Measurements from ENCODE around the gene ATP2A3.
"Not testable (repeated sequence)": the region's sequence is repeated elsewhere in the genome, so short reads cannot be mapped to it uniquely, and the experiment has no call there.

ATP2A3 gene

GRCh38 chr17:3956327-3956957, 7.8 kb downstream of the ATP2A3 start:
- ATAC-seq (no peak), DNase-seq (ENCODE audit: low spot score in 2 of 2) (no peak)
- Mint-ChIP-seq H3K36me3 (peaks cover 58% of the 10 kb centered on the region), H3K4me3 (no peak overlapping the region), H3K4me1 (peaks cover 63% of the 10 kb centered on the region), H3K27ac (peak overlapping the region; percentile 91), H3K9me3 (no peaks in the 10 kb centered on the region)

GRCh38 chr17:3955673-3955988, 8.6 kb downstream of the ATP2A3 start:
- H3K4me1 Mint-ChIP-seq, result peaks cover 54% of the 10 kb centered on the region
- peaks cover 61% of the 10 kb centered on the region for H3K36me3 Mint-ChIP-seq
- DNase-seq (ENCODE audit: low spot score in 2 of 2) (no peak), ATAC-seq (no peak)
- peak overlapping the region; percentile 91 for H3K27ac Mint-ChIP-seq
- H3K4me3 Mint-ChIP-seq, result no peak overlapping the region
- H3K9me3 Mint-ChIP-seq, result no peaks in the 10 kb centered on the region

DNA sequence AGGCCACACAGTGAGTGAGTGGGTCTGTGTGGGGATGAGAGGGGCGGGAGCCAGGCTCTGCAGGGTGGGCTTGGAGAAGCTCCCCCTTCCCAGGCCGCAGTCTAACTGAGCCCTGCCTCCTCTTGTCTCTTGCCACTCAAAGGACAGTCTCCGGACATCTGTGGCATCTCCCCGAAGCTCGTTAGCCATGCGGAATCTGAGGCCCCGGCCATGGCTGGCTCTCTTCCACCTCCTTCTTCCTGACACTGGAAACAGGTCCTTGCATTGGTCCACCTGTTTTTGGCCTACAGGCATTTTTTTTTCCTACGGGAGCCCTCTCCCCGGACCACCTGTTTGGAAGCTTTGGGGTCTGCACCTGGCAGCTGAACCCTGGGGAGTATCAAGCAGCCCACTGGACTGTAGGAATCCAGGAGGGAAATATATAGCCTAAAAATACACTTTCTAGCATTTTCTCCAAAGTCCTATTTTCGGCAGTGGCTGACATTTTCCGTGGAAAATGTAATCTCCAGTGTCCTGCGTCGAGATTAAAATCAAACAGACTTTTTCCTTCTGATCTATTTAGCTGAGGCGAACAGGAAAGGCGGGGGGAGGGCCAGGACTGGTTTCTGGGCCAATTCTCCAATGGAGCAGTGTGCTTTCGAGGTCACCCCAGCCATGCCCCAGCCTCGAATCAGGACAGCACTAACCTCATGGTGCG, 9.1 kb downstream of the ATP2A3 start:
- H3K4me3 Mint-ChIP-seq, result no peak overlapping the region
- H3K4me1 Mint-ChIP-seq, result peaks cover 49% of the 10 kb centered on the region
- peaks cover 61% of the 10 kb centered on the region for H3K36me3 Mint-ChIP-seq
- DNase-seq (ENCODE audit: low spot score in 2 of 2) (no peak), ATAC-seq (no peak)
- no peaks in the 10 kb centered on the region for H3K9me3 Mint-ChIP-seq
- peak overlapping the region; percentile 17 for H3K27ac Mint-ChIP-seq

DNA sequence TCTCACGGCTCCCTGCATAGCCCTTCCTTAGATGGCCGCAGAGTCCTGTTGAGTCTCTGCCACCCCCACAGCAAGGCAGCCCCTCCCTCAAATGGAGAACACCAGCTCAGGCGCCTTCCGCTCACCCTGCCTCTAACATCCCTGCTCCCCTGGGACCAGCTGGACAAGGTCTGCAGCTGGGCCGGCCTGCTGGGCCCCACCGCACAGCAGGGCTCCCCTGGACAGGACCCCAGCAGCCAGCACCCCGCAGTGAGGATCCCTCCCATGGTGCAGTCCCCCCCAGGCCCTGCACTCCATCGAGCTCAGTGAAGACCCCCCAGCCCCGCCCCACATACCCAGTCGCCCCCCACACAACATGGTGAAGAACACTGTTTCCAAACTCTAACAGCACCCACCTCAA, 10.2 kb downstream of the ATP2A3 start:
- ATAC-seq, result no peak
- H3K9me3 Mint-ChIP-seq, result no peaks in the 10 kb centered on the region
- H3K4me3 Mint-ChIP-seq, result no peak overlapping the region
- peaks cover 70% of the 10 kb centered on the region for H3K36me3 Mint-ChIP-seq
- no peak for DNase-seq (ENCODE audit: low spot score in 2 of 2)
- H3K4me1 Mint-ChIP-seq, result peaks cover 39% of the 10 kb centered on the region
- peak overlapping the region; percentile 17 for H3K27ac Mint-ChIP-seq

DNA sequence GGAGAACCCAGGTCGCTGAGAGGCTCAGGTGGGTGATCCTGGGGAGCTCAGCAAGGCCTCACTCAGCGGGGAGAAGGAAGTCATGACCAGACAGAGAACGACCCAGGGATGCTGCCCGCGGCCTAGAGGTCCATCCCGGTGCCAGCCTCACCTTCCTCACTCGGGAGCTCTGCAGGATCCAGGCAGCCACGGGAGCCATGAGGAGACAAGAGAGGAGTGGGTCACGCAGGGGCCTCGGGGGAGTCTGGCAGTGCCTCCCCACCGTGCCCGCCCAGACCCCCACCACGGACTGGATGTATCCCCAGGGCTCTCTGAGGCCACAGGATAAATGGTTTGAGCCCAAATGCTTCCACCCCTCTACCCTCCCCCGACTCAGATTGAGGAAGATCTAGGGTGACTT, 10.7 kb downstream of the ATP2A3 start:
- no peaks in the 10 kb centered on the region for H3K9me3 Mint-ChIP-seq
- no peak overlapping the region for H3K4me3 Mint-ChIP-seq
- peaks cover 75% of the 10 kb centered on the region for H3K36me3 Mint-ChIP-seq
- H3K27ac Mint-ChIP-seq, result peak overlapping the region; percentile 17
- peaks cover 36% of the 10 kb centered on the region for H3K4me1 Mint-ChIP-seq
- ATAC-seq (peak; percentile 5), DNase-seq (ENCODE audit: low spot score in 2 of 2) (no peak)

DNA sequence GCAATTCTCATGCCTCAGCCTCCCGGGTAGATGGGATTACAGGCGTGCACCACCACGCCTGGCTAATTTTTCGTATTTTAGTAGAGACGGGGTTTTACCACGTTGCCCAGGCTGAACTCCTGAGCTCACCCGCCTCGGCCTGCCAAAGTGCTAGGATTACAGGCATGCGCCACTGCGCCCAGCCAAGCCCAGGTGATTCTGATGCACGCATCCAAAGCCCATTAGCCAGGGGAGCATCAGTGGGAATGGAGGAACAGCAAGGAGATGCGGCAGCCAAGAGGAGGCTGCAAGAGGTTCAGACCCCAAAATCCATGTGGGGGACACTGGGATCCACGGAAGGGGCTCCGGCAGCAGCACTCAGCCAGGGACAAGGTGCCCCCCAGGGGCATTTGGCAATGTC, 12.1 kb downstream of the ATP2A3 start:
- H3K9me3 Mint-ChIP-seq, result no peaks in the 10 kb centered on the region
- H3K4me3 Mint-ChIP-seq, result no peak overlapping the region
- peaks cover 79% of the 10 kb centered on the region for H3K36me3 Mint-ChIP-seq
- peak overlapping the region; percentile 76 for H3K27ac Mint-ChIP-seq
- no peak for ATAC-seq
- DNase-seq (ENCODE audit: low spot score in 2 of 2), result no peak
- peaks cover 23% of the 10 kb centered on the region for H3K4me1 Mint-ChIP-seq

GRCh38 chr17:3951420-3951819, 12.8 kb downstream of the ATP2A3 start:
- Mint-ChIP-seq H3K36me3 (peaks cover 75% of the 10 kb centered on the region), H3K4me3 (no peak overlapping the region), H3K4me1 (peaks cover 15% of the 10 kb centered on the region), H3K9me3 (no peaks in the 10 kb centered on the region), H3K27ac (no peak overlapping the region)
- ATAC-seq (no peak), DNase-seq (ENCODE audit: low spot score in 2 of 2) (no peak)

- H3K9me3 Mint-ChIP-seq, result no peaks in the 10 kb centered on the region
- no peak overlapping the region for H3K27ac Mint-ChIP-seq
- peaks cover 11% of the 10 kb centered on the region for H3K4me1 Mint-ChIP-seq
- DNase-seq (ENCODE audit: low spot score in 2 of 2) (no peak), ATAC-seq (no peak)
- peaks cover 75% of the 10 kb centered on the region for H3K36me3 Mint-ChIP-seq
- no peak overlapping the region for H3K4me3 Mint-ChIP-seq
Measured at GRCh38 chr17:3951003-3951402, 13.2 kb downstream of the ATP2A3 start.

GRCh38 chr17:3950584-3950983, 13.7 kb downstream of the ATP2A3 start:
- H3K4me1 Mint-ChIP-seq, result peaks cover 13% of the 10 kb centered on the region

GRCh38 chr17:3949418-3949817, 14.8 kb downstream of the ATP2A3 start:
- no peak overlapping the region for H3K4me3 Mint-ChIP-seq
- peaks cover 15% of the 10 kb centered on the region for H3K4me1 Mint-ChIP-seq
- ATAC-seq, result no peak
- H3K9me3 Mint-ChIP-seq, result no peaks in the 10 kb centered on the region
- no peak overlapping the region for H3K27ac Mint-ChIP-seq
- no peak for DNase-seq (ENCODE audit: low spot score in 2 of 2)
- peaks cover 75% of the 10 kb centered on the region for H3K36me3 Mint-ChIP-seq

More at GRCh38 chr17:3950584-3950983, 13.7 kb downstream of the ATP2A3 start:
- Mint-ChIP-seq H3K9me3 (no peaks in the 10 kb centered on the region), H3K4me3 (no peak overlapping the region), H3K27ac (peak overlapping the region; percentile 26), H3K36me3 (peaks cover 75% of the 10 kb centered on the region)
- DNase-seq (ENCODE audit: low spot score in 2 of 2) (no peak), ATAC-seq (no peak)

- H3K9me3 Mint-ChIP-seq; DNase-seq (ENCODE audit: low spot score in 2 of 2); H3K4me3 Mint-ChIP-seq; ATAC-seq; H3K27ac Mint-ChIP-seq: not testable (repeated sequence)
- H3K4me1 Mint-ChIP-seq, result peaks cover 23% of the 10 kb centered on the region
- H3K36me3 Mint-ChIP-seq, result peaks cover 81% of the 10 kb centered on the region
Measured at GRCh38 chr17:3948551-3948950, 15.7 kb downstream of the ATP2A3 start.

DNA sequence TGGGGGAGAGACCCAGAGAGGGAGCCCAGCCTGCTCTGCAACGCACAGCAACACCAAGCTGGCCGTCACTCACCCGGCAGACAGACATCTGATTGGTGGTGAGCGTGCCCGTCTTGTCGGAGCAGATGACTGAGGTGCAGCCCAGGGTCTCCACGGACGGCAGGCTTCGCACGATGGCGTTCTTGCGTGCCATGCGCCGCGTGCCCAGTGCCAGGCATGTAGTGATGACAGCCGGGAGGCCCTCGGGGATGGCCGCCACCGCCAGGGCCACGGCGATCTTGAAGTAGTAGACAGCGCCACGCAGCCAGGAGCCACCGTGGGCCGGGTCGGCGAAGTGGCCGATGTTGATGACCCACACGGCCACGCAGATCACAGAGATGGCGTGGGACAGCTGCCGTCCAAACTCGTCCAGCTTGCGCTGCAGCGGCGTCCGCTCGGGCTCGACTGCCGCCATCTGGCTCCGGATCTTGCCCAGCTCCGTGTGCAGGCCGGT, 16.9 kb downstream of the ATP2A3 start:
- no peak overlapping the region for H3K27ac Mint-ChIP-seq
- H3K4me3 Mint-ChIP-seq, result no peak overlapping the region
- H3K4me1 Mint-ChIP-seq, result peaks cover 14% of the 10 kb centered on the region
- H3K36me3 Mint-ChIP-seq, result peaks cover 86% of the 10 kb centered on the region
- no peak for ATAC-seq
- no peak for DNase-seq (ENCODE audit: low spot score in 2 of 2)
- H3K9me3 Mint-ChIP-seq, result no peaks in the 10 kb centered on the region

- Mint-ChIP-seq H3K36me3 (peaks cover 86% of the 10 kb centered on the region), H3K9me3 (no peaks in the 10 kb centered on the region), H3K4me1 (peaks cover 14% of the 10 kb centered on the region), H3K4me3 (no peak overlapping the region), H3K27ac (no peak overlapping the region)
- DNase-seq (ENCODE audit: low spot score in 2 of 2), result no peak
- ATAC-seq, result no peak
Measured at GRCh38 chr17:3946711-3947235, 17.5 kb downstream of the ATP2A3 start.

GRCh38 chr17:3944485-3945388, 19.5 kb downstream of the ATP2A3 start:
- peak; percentile 67 to 80 for DNase-seq (ENCODE audit: low spot score in 2 of 2)
- Mint-ChIP-seq H3K4me1 (peaks cover 14% of the 10 kb centered on the region), H3K36me3 (peaks cover 86% of the 10 kb centered on the region), H3K27ac (peak overlapping the region; percentile 94), H3K4me3 (no peak overlapping the region), H3K9me3 (no peaks in the 10 kb centered on the region)
- peak; percentile 64 for ATAC-seq

GRCh38 chr17:3943240-3943891, 20.9 kb downstream of the ATP2A3 start:
- Mint-ChIP-seq H3K4me1 (peaks cover 14% of the 10 kb centered on the region), H3K9me3 (no peaks in the 10 kb centered on the region), H3K36me3 (peaks cover 86% of the 10 kb centered on the region), H3K27ac (peak overlapping the region; percentile 94), H3K4me3 (no peak overlapping the region)
- ATAC-seq, result no peak
- no peak for DNase-seq (ENCODE audit: low spot score in 2 of 2)
